Lung (tissue), 12 donors: ENCODE results near the gene RAB30. TPM values are rescaled to one million over a fixed set of nuclear protein-coding genes. Genes with fewer than 3 reads are reported as not detected.

Source experiments
- ATAC-seq: fragments of 200-7000 bp; cut with Tn5 transposase; one replicate; pipeline ENCODE4 v1.9.1; 2020; ENCODE audit warnings: moderate number of reproducible peaks; ENCODE audit not compliant: insufficient read depth, low FRiP score
- DNase-seq, 3 donors: peaks; one replicate each; pipeline ENCODE4 v3.0.0-alpha.2; 2013 to 2017
- H3K27ac ChIP-seq, 2 donors: one replicate each; pipeline ENCODE4 v1.5.1; 2013; ENCODE audit warnings: mild to moderate bottlenecking in 2 of 2, moderate library complexity in 2 of 2, control low read depth in 1 of 2, inconsistent platforms in 1 of 2, low read depth in 1 of 2, low read length in 1 of 2
- H3K27me3 ChIP-seq, 3 donors: one replicate each; pipeline ENCODE4 v1.5.1; 2013; ENCODE audit warnings: low read length in 2 of 3; ENCODE audit not compliant: control insufficient read depth in 3 of 3, insufficient read depth in 3 of 3
- H3K36me3 ChIP-seq, 4 donors: one replicate each; pipeline ENCODE4 v1.5.1; 2013; ENCODE audit warnings: low read length in 4 of 4, mild to moderate bottlenecking in 1 of 4, moderate library complexity in 1 of 4; ENCODE audit not compliant: control insufficient read depth in 4 of 4, insufficient read depth in 4 of 4
- H3K4me1 ChIP-seq, 5 donors: one replicate each; pipeline ENCODE4 v1.5.1; 2013; ENCODE audit warnings: low read length in 5 of 5, mild to moderate bottlenecking in 2 of 5, moderate library complexity in 1 of 5; ENCODE audit not compliant: control insufficient read depth in 5 of 5, insufficient read depth in 5 of 5
- H3K4me3 ChIP-seq: one replicate; pipeline ENCODE4 v1.5.1; 2013; ENCODE audit warnings: mild to moderate bottlenecking, control low read depth, moderate library complexity
- H3K9ac ChIP-seq, 2 donors: one replicate each; pipeline ENCODE4 v1.5.1; 2013; ENCODE audit warnings: low read length in 2 of 2, control low read depth in 1 of 2; ENCODE audit not compliant: insufficient read depth in 1 of 2
- H3K9me3 ChIP-seq, 4 donors: one replicate each; pipeline ENCODE4 v1.5.1; 2013; ENCODE audit warnings: low read length in 3 of 4, mild to moderate bottlenecking in 1 of 4, moderate library complexity in 1 of 4; ENCODE audit not compliant: control insufficient read depth in 4 of 4, insufficient read depth in 3 of 4
- CTCF ChIP-seq: IDR thresholded peaks from 2 replicates; pipeline ENCODE4 v1.5.1; 2012; ENCODE audit warnings: mild to moderate bottlenecking; ENCODE audit errors: control extremely low read depth, extremely low read depth
- WGBS, 2 donors: extraction: QIAGEN DNeasy Blood & Tissue Kit; methylation state at CpG; one replicate each; pipeline ENCODE4 v1.1.7; 2013; 5-methylcytosine and 5-hydroxymethylcytosine counted together
- polyA plus RNA-seq, 2 donors: library from polyadenylated mRNA; stranded (reverse); fragments of 200-250 nt; gene quantifications; one replicate each; pipeline ENCODE4 v1.2.1, GENCODE V29; 2013
- total RNA-seq, 2 donors: library from RNA; depleted of rRNA in 1 of 2; stranded (reverse); fragments of >200 nt in 1 of 2; gene quantifications; one replicate each; pipeline ENCODE4 v1.2.1, GENCODE V29; 2014 to 2021
- donor health status: control.
- donor health status: control.
- donor health status: Bipolar disorder and iron deficiency.
- donor health status: healthy.
- donor health status: DM: yes; HTN: yes; CAD: no.

The RAB30 gene
- total and polyA plus RNA-seq, 4 donors: 1.6 to 25.5 (median 7.5) TPM

GRCh38 chr11:82998697-82999096, 73.0 kb downstream of the RAB30 start:
- Histone ChIP-seq H3K36me3 (no peaks in the 10 kb centered on the region), H3K4me3 (no peak overlapping the region), H3K9ac (no peak overlapping the region), H3K27ac (no peak overlapping the region), H3K4me1 (peaks cover 0 to 8% (median 0%) of the 10 kb centered on the region in 5 donors), H3K27me3 (no peaks in the 10 kb centered on the region), H3K9me3 (no peaks in the 10 kb centered on the region)
- 90 to 98% methylated on average over 2 of the region's 2 CpGs for WGBS, 2 donors
- no peak for TF ChIP-seq CTCF
- no peak for DNase-seq
- ATAC-seq: no peak

- ATAC-seq: no peak
- WGBS, 2 donors: 87 to 95% methylated on average over 14 of the region's 14 CpGs
Measured at GRCh38 chr11:82996966-82997606, 74.6 kb downstream of the RAB30 start.

GRCh38 chr11:82995754-82996398, 75.8 kb downstream of the RAB30 start:
- 66 to 77% methylated on average over 4 of the region's 4 CpGs for WGBS, 2 donors
- DNase-seq: no peak
- H3K36me3 ChIP-seq: peaks cover 0 to 3% (median 0%) of the 10 kb centered on the region in 4 donors
- peaks cover 0 to 12% (median 0%) of the 10 kb centered on the region in 5 donors for H3K4me1 ChIP-seq
- H3K9me3 ChIP-seq: no peaks in the 10 kb centered on the region
- no peak for ATAC-seq
- H3K4me3 ChIP-seq: no peak overlapping the region
- H3K27ac ChIP-seq: no peak overlapping the region
- no peak overlapping the region for H3K9ac ChIP-seq
- no peaks in the 10 kb centered on the region for H3K27me3 ChIP-seq
- TF ChIP-seq CTCF: no peak

More at GRCh38 chr11:82996966-82997606, 74.6 kb downstream of the RAB30 start:
- H3K36me3 ChIP-seq: peaks cover 0 to 3% (median 0%) of the 10 kb centered on the region in 4 donors
- H3K27ac ChIP-seq: no peak overlapping the region
- no peaks in the 10 kb centered on the region for H3K9me3 ChIP-seq
- no peak for DNase-seq
- no peaks in the 10 kb centered on the region for H3K27me3 ChIP-seq
- no peak overlapping the region for H3K4me3 ChIP-seq
- no peak overlapping the region for H3K9ac ChIP-seq
- no peak for TF ChIP-seq CTCF
- H3K4me1 ChIP-seq: peaks cover 0 to 12% (median 0%) of the 10 kb centered on the region in 5 donors
